ENCODE data around the gene P4HTM.

Gene P4HTM

GRCh38 chr3:49013738-49014660 lies 24.0 kb downstream of the P4HTM start:
- FAIRE-seq (peak; percentile 47), DNase-seq (ENCODE audit: insufficient read length, low spot score) (peak; percentile 55)
- TF ChIP-seq SPI1 (IDR thresholded peaks at IDR 0.05; ENCODE audit: low read depth, low read length) (no peak), TAF1 (IDR thresholded peaks at IDR 0.05; ENCODE audit: low read depth, low read length) (no peak), POLR2AphosphoS5 (IDR thresholded peaks at IDR 0.05; ENCODE audit: low read depth, low read length) (peak; percentile 48)

DNA sequence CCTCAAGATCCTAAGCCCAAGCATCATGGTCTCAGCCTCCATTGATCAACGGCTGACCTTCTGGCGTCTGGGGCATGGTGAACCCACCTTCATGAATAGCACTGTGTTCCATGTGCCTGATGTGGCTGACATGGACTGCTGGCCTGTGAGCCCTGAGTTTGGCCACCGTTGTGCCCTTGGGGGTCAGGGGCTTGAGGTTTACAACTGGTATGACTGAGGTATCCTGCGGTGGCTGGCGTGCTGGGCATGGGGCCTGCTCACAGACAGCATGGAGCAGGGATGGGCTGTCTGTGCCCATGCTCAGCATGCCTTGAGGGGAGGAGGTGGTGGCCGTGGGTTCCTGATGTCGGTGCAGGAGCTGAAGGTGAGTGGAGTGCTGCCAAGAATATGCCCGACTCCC lies 25.0 kb downstream of the P4HTM start:
- DNase-seq (ENCODE audit: insufficient read length, low spot score) (no peak), FAIRE-seq (no peak)

DNA sequence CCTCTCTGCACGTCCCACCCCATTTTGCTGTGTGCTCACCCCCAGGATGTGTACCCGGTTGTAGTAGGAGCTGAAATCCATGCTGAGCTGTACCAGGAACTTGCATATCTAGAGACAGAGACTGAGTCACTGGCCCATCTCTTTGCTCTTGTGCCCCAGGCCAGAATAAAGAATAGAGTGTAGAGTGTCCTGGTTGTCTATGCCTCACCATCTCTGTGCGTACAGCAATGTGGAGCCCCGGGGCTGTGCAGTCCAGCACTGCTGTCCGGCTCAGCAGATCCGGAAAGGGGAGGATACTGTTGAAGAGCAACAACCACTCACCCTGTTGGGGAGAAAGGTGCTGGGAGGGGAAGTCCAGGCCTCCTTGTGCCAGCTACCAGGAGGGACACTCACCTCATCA lies 25.7 kb downstream of the P4HTM start:
- TF ChIP-seq SPI1 (IDR thresholded peaks at IDR 0.05; ENCODE audit: low read depth, low read length) (no peak), POLR2AphosphoS5 (IDR thresholded peaks at IDR 0.05; ENCODE audit: low read depth, low read length) (no peak), POU2F2 (IDR thresholded peaks at IDR 0.05; ENCODE audit: low read depth, low read length) (no peak), POLR2A (IDR thresholded peaks at IDR 0.05; ENCODE audit: low read depth, low read length) (no peak), PAX5 (IDR thresholded peaks at IDR 0.05; ENCODE audit: insufficient read depth, low read length, severe bottlenecking) (no peak), TAF1 (IDR thresholded peaks at IDR 0.05; ENCODE audit: low read depth, low read length) (no peak)
- DNase-seq (ENCODE audit: insufficient read length, low spot score), result no peak
- no peak for FAIRE-seq

More for the DNA sequence above, 25.0 kb downstream of the P4HTM start:
- TF ChIP-seq POLR2AphosphoS5 (IDR thresholded peaks at IDR 0.05; ENCODE audit: low read depth, low read length) (peak; percentile 16; the same call in 1 of the 2 replicates), TAF1 (IDR thresholded peaks at IDR 0.05; ENCODE audit: low read depth, low read length) (no peak), POLR2A (IDR thresholded peaks at IDR 0.05; ENCODE audit: low read depth, low read length) (0 out of 2 replicates have a peak, but pooled peaks have one; percentile 9)

DNA sequence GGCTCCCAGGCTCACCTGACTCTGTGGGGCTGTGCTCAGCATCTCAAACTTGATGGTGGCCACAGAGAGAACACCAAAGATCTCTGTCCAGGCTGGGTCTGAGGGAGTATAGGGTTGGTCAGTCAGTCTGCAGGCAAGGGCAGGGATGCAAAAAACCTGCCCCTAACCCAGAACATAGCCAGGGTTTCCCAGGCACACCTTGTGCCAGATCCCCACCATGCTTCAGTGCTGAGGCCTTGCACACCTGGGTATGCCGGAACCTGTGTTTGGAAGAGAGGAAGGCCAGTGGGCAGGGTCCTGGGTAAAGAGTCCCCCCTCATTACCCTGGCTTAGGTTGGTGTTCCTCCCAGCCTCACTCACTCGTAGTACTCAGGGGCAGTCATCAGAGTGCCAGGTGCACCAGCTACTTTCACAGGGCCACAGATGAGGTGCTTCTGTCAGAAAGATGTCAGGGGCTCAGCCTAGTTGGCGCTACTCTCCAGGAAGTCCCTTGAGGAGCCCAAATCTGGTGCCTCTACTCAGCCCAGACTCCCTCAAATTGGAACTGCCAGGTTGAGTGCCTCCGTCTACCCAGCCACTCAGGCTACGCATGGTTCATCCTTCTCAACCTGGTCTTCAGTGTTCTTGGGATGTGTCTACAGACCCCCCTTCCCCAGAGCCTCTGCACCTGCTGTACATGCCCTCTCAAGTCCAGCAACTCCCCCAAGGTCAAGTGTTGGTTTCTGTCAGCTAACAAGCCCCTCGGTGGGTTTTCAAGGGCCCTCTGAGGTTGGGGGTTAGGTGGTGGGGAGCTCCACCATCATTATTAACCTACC lies 26.6 kb downstream of the P4HTM start:
- FAIRE-seq (no peak), DNase-seq (ENCODE audit: insufficient read length, low spot score) (no peak)
- no peak for TF ChIP-seq TAF1 (IDR thresholded peaks at IDR 0.05; ENCODE audit: low read depth, low read length)
- TF ChIP-seq POLR2AphosphoS5 (IDR thresholded peaks at IDR 0.05; ENCODE audit: low read depth, low read length), result peak; percentile 66; the same call in 1 of the 2 replicates

GRCh38 chr3:49017229-49017970 lies 27.4 kb downstream of the P4HTM start:
- DNase-seq (ENCODE audit: insufficient read length, low spot score) (no peak), FAIRE-seq (no peak)
- TF ChIP-seq POLR2A (IDR thresholded peaks at IDR 0.05; ENCODE audit: low read depth, low read length), result no peak; the same call in 1 of the 2 replicates
- no peak for TF ChIP-seq TAF1 (IDR thresholded peaks at IDR 0.05; ENCODE audit: low read depth, low read length)
- peak; percentile 17; the same call in 1 of the 2 replicates for TF ChIP-seq POU2F2 (IDR thresholded peaks at IDR 0.05; ENCODE audit: low read depth, low read length)
- TF ChIP-seq PAX5 (IDR thresholded peaks at IDR 0.05; ENCODE audit: insufficient read depth, low read length, severe bottlenecking), result no peak
- TF ChIP-seq SPI1 (IDR thresholded peaks at IDR 0.05; ENCODE audit: low read depth, low read length), result no peak
- TF ChIP-seq POLR2AphosphoS5 (IDR thresholded peaks at IDR 0.05; ENCODE audit: low read depth, low read length), result no peak

GRCh38 chr3:49017971-49018706 lies 28.1 kb downstream of the P4HTM start, which contains the start of gene DALRD3:
Gene DALRD3 (minus strand): TSS chr3:49018580. CDS start chr3:49018564, 16 bp downstream.
- FAIRE-seq, result peak; percentile 92
- TF ChIP-seq POU2F2 (IDR thresholded peaks at IDR 0.05; ENCODE audit: low read depth, low read length) (peak; percentile 40; the same call in 1 of the 2 replicates), TAF1 (IDR thresholded peaks at IDR 0.05; ENCODE audit: low read depth, low read length) (peak; percentile 57), POLR2A (IDR thresholded peaks at IDR 0.05; ENCODE audit: low read depth, low read length) (peak; percentile 68), POLR2AphosphoS5 (IDR thresholded peaks at IDR 0.05; ENCODE audit: low read depth, low read length) (no peak), PAX5 (IDR thresholded peaks at IDR 0.05; ENCODE audit: insufficient read depth, low read length, severe bottlenecking) (no peak), SPI1 (IDR thresholded peaks at IDR 0.05; ENCODE audit: low read depth, low read length) (no peak)
- peak; percentile 76 for DNase-seq (ENCODE audit: insufficient read length, low spot score)

GRCh38 chr3:49018707-49019006 lies 28.6 kb downstream of the P4HTM start:
- FAIRE-seq (no peak), DNase-seq (ENCODE audit: insufficient read length, low spot score) (no peak)
- TF ChIP-seq POLR2A (IDR thresholded peaks at IDR 0.05; ENCODE audit: low read depth, low read length), result no peak; the same call in 1 of the 2 replicates
- no peak for TF ChIP-seq TAF1 (IDR thresholded peaks at IDR 0.05; ENCODE audit: low read depth, low read length)
- TF ChIP-seq POLR2AphosphoS5 (IDR thresholded peaks at IDR 0.05; ENCODE audit: low read depth, low read length), result no peak
- no peak for TF ChIP-seq POU2F2 (IDR thresholded peaks at IDR 0.05; ENCODE audit: low read depth, low read length)
- TF ChIP-seq PAX5 (IDR thresholded peaks at IDR 0.05; ENCODE audit: insufficient read depth, low read length, severe bottlenecking), result no peak
- TF ChIP-seq SPI1 (IDR thresholded peaks at IDR 0.05; ENCODE audit: low read depth, low read length), result no peak

GRCh38 chr3:49019941-49020329 lies 29.9 kb downstream of the P4HTM start:
- no peak for DNase-seq (ENCODE audit: insufficient read length, low spot score)
- TF ChIP-seq POLR2A (IDR thresholded peaks at IDR 0.05; ENCODE audit: low read depth, low read length), result peak; percentile 47; the same call in 1 of the 2 replicates
- TF ChIP-seq POLR2AphosphoS5 (IDR thresholded peaks at IDR 0.05; ENCODE audit: low read depth, low read length), result peak; percentile 20; the same call in 1 of the 2 replicates
- no peak for TF ChIP-seq SPI1 (IDR thresholded peaks at IDR 0.05; ENCODE audit: low read depth, low read length)
- TF ChIP-seq POU2F2 (IDR thresholded peaks at IDR 0.05; ENCODE audit: low read depth, low read length), result no peak
- no peak for FAIRE-seq

All from GM12891 (cell line).